Measurements from ENCODE around the gene ACYP2. TPM values are rescaled to one million over a fixed set of nuclear protein-coding genes. Genes with fewer than 3 reads are reported as not detected.
"Not testable (repeated sequence)": the region's sequence is repeated elsewhere in the genome, so short reads cannot be mapped to it uniquely, and the experiment has no call there.

Gene ACYP2
- total RNA-seq, 2 experiments from 2014 or later, result 9.9 TPM

GRCh38 chr2:54321047-54321446 is 205.6 kb downstream of the ACYP2 start:
- ATAC-seq (no peak), DNase-seq (no peak)
- Mint-ChIP-seq H3K9me3 (ENCODE audit: low read depth) (no peaks in the 10 kb centered on the region), H3K36me3 (no peaks in the 10 kb centered on the region), H3K27me3 (peaks cover 19% of the 10 kb centered on the region), H3K4me1 (no peaks in the 10 kb centered on the region), H3K4me3 (no peak overlapping the region), H3K27ac (no peak overlapping the region)
- CTCF ChIA-PET, result no interaction called here

- H3K4me1 Mint-ChIP-seq; ATAC-seq; H3K27ac Mint-ChIP-seq; H3K4me3 Mint-ChIP-seq; H3K36me3 Mint-ChIP-seq; H3K9me3 Mint-ChIP-seq (ENCODE audit: low read depth); DNase-seq; CTCF ChIA-PET: not testable (repeated sequence)
- H3K27me3 Mint-ChIP-seq, result peaks cover 17% of the 10 kb centered on the region
Measured at GRCh38 chr2:54324517-54324916, 209.1 kb downstream of the ACYP2 start.

GRCh38 chr2:54325148-54325547 is 209.7 kb downstream of the ACYP2 start:
- no peak for ATAC-seq
- CTCF ChIA-PET, result no interaction called here
- H3K4me3 Mint-ChIP-seq, result no peak overlapping the region
- H3K9me3 Mint-ChIP-seq (ENCODE audit: low read depth), result no peaks in the 10 kb centered on the region
- H3K27ac Mint-ChIP-seq, result no peak overlapping the region
- peaks cover 1% of the 10 kb centered on the region for H3K36me3 Mint-ChIP-seq
- no peak for DNase-seq
- peaks cover 19% of the 10 kb centered on the region for H3K27me3 Mint-ChIP-seq
- peaks cover 3% of the 10 kb centered on the region for H3K4me1 Mint-ChIP-seq

- Mint-ChIP-seq H3K4me1 (peaks cover 15% of the 10 kb centered on the region), H3K4me3 (peak overlapping the region; percentile 14), H3K36me3 (peaks cover 1% of the 10 kb centered on the region), H3K27ac (no peak overlapping the region), H3K9me3 (ENCODE audit: low read depth) (no peaks in the 10 kb centered on the region), H3K27me3 (peaks cover 29% of the 10 kb centered on the region)
- CTCF ChIA-PET, result interaction anchor here (0.5 kb wide), 1 partner anchor 594 kb away, joined by 4 read pairs; no protein-coding TSS in a partner anchor
- ATAC-seq (no peak), DNase-seq (no peak)
Measured at GRCh38 chr2:54329482-54330161, 214.2 kb downstream of the ACYP2 start.

GRCh38 chr2:54330162-54330925 is 214.9 kb downstream of the ACYP2 start:
- H3K36me3 Mint-ChIP-seq, result peaks cover 1% of the 10 kb centered on the region
- CTCF ChIA-PET, result no interaction called here

GRCh38 chr2:54330926-54331835 is 215.8 kb downstream of the ACYP2 start:
- ATAC-seq (no peak), DNase-seq (no peak)
- CTCF ChIA-PET, result no interaction called here
- peaks cover 15% of the 10 kb centered on the region for H3K4me1 Mint-ChIP-seq
- H3K27me3 Mint-ChIP-seq, result peaks cover 29% of the 10 kb centered on the region
- peak overlapping the region; percentile 81 for H3K4me3 Mint-ChIP-seq
- peak overlapping the region; percentile 40 for H3K27ac Mint-ChIP-seq
- H3K36me3 Mint-ChIP-seq, result peaks cover 1% of the 10 kb centered on the region
- H3K9me3 Mint-ChIP-seq (ENCODE audit: low read depth), result no peaks in the 10 kb centered on the region

More at GRCh38 chr2:54330162-54330925, 214.9 kb downstream of the ACYP2 start:
- H3K4me3 Mint-ChIP-seq, result peak overlapping the region; percentile 81
- ATAC-seq, result peak; percentile 100
- H3K27me3 Mint-ChIP-seq, result peaks cover 29% of the 10 kb centered on the region
- H3K27ac Mint-ChIP-seq, result peak overlapping the region; percentile 40
- H3K9me3 Mint-ChIP-seq (ENCODE audit: low read depth), result no peaks in the 10 kb centered on the region
- H3K4me1 Mint-ChIP-seq, result peaks cover 15% of the 10 kb centered on the region
- peak; percentile 94 for DNase-seq

- DNase-seq (no peak), ATAC-seq (no peak)
- Mint-ChIP-seq H3K36me3 (peaks cover 1% of the 10 kb centered on the region), H3K27me3 (peaks cover 29% of the 10 kb centered on the region), H3K27ac (no peak overlapping the region), H3K9me3 (ENCODE audit: low read depth) (no peaks in the 10 kb centered on the region), H3K4me3 (no peak overlapping the region), H3K4me1 (peaks cover 15% of the 10 kb centered on the region)
- CTCF ChIA-PET, result no interaction called here
Measured at GRCh38 chr2:54332386-54332785, 217.0 kb downstream of the ACYP2 start.

GRCh38 chr2:54336136-54336976 is 220.9 kb downstream of the ACYP2 start:
- Mint-ChIP-seq H3K4me3 (no peak overlapping the region), H3K9me3 (ENCODE audit: low read depth) (no peaks in the 10 kb centered on the region), H3K36me3 (no peaks in the 10 kb centered on the region), H3K27me3 (peaks cover 16% of the 10 kb centered on the region), H3K27ac (no peak overlapping the region), H3K4me1 (peaks cover 1% of the 10 kb centered on the region)
- ATAC-seq, result no peak
- CTCF ChIA-PET, result no interaction called here
- DNase-seq, result no peak

GRCh38 chr2:54336977-54337255 is 221.5 kb downstream of the ACYP2 start:
- ATAC-seq (no peak), DNase-seq (no peak)
- H3K4me3 Mint-ChIP-seq, result no peak overlapping the region
- no peaks in the 10 kb centered on the region for H3K36me3 Mint-ChIP-seq
- no peak overlapping the region for H3K27ac Mint-ChIP-seq
- H3K27me3 Mint-ChIP-seq, result peaks cover 14% of the 10 kb centered on the region
- CTCF ChIA-PET, result no interaction called here
- H3K4me1 Mint-ChIP-seq, result no peaks in the 10 kb centered on the region
- H3K9me3 Mint-ChIP-seq (ENCODE audit: low read depth), result no peaks in the 10 kb centered on the region

GRCh38 chr2:54341656-54342055 is 226.2 kb downstream of the ACYP2 start:
- Mint-ChIP-seq H3K4me1 (no peaks in the 10 kb centered on the region), H3K27me3 (peaks cover 37% of the 10 kb centered on the region), H3K9me3 (ENCODE audit: low read depth) (no peaks in the 10 kb centered on the region), H3K4me3 (no peak overlapping the region), H3K36me3 (no peaks in the 10 kb centered on the region), H3K27ac (no peak overlapping the region)
- CTCF ChIA-PET, result no interaction called here
- no peak for ATAC-seq
- no peak for DNase-seq

- no peak for DNase-seq
- Mint-ChIP-seq H3K27me3 (peaks cover 38% of the 10 kb centered on the region), H3K36me3 (no peaks in the 10 kb centered on the region), H3K4me3 (no peak overlapping the region), H3K4me1 (no peaks in the 10 kb centered on the region), H3K27ac (no peak overlapping the region), H3K9me3 (ENCODE audit: low read depth) (no peaks in the 10 kb centered on the region)
- ATAC-seq, result no peak
- CTCF ChIA-PET, result no interaction called here
Measured at GRCh38 chr2:54342603-54343002, 227.2 kb downstream of the ACYP2 start.

- Mint-ChIP-seq H3K27me3 (peaks cover 36% of the 10 kb centered on the region), H3K36me3 (no peaks in the 10 kb centered on the region), H3K4me3 (no peak overlapping the region), H3K9me3 (ENCODE audit: low read depth) (no peaks in the 10 kb centered on the region), H3K27ac (no peak overlapping the region), H3K4me1 (no peaks in the 10 kb centered on the region)
- ATAC-seq (no peak), DNase-seq (no peak)
- CTCF ChIA-PET, result no interaction called here
Measured at GRCh38 chr2:54347622-54348021, 232.2 kb downstream of the ACYP2 start.

- peaks cover 39% of the 10 kb centered on the region for H3K27me3 Mint-ChIP-seq
- CTCF ChIA-PET, result no interaction called here
Measured at GRCh38 chr2:54348646-54349045, 233.2 kb downstream of the ACYP2 start.

More at GRCh38 chr2:54348646-54349045, 233.2 kb downstream of the ACYP2 start:
- H3K27ac Mint-ChIP-seq, result no peak overlapping the region
- H3K4me3 Mint-ChIP-seq, result no peak overlapping the region
- H3K9me3 Mint-ChIP-seq (ENCODE audit: low read depth), result no peaks in the 10 kb centered on the region
- H3K36me3 Mint-ChIP-seq, result no peaks in the 10 kb centered on the region
- no peak for DNase-seq
- no peaks in the 10 kb centered on the region for H3K4me1 Mint-ChIP-seq
- no peak for ATAC-seq
